Fibroblast of mammary gland (primary cell): ENCODE results near the gene TNFRSF1B.

Source experiments
- DNase-seq: peaks from one replicate; pipeline ENCODE4 v3.0.0-alpha.2; 2010; ENCODE audit warnings: low read depth
- H3K4me3 ChIP-seq: 2 replicates; pipeline ENCODE4 v1.5.1; 2011; ENCODE audit warnings: low read depth, mild to moderate bottlenecking, low read length, moderate library complexity; ENCODE audit not compliant: control insufficient read depth
- TF ChIP-seq, protein P1 (sequence below): conservative IDR thresholded peaks from 2 replicates; pipeline ENCODE4 v1.5.1; 2011; ENCODE audit warnings: low read depth, low read length, inconsistent platforms; ENCODE audit not compliant: control insufficient read depth, insufficient read depth

The TNFRSF1B gene

DNA sequence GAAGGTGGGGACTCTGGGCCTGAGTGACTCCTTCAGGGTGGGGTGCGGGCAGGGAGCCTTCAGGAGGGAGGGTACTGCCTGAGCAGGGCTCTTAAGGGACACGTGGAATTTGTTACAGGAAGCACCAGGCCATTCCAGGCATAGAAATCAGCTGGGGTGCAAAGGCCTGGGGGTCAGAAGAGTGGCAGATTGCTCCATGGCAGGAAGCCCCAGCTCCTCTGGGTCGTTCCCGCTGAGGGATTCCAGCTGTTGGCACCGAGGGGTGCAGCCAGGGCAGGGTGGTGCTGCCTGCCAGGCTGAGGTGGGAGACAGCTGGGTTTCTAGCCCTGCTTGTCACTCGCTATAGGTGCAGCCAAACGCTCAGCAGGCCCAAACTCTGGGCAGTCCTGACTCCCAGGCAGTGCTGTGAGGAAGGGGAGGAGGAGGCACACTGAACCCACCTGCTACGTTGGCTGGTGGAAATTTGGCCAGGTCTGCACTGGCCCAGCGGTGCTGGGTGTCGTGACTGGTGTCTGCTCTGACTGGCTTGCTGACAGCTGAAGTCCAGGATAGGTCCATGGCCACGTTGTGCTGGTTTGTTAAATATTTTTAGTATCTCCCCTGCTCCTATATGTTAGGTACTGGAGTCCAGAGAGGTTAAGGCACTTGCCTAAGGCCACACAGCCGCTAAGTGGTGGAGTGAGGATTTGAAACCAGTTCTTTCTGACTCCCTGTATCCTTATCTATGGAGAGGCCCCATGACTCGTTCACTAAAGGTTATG, 19.3 kb downstream of the TNFRSF1B start:
- no peak for DNase-seq
- H3K4me3 ChIP-seq = no peak overlapping the region
- TF ChIP-seq, protein P1, sequence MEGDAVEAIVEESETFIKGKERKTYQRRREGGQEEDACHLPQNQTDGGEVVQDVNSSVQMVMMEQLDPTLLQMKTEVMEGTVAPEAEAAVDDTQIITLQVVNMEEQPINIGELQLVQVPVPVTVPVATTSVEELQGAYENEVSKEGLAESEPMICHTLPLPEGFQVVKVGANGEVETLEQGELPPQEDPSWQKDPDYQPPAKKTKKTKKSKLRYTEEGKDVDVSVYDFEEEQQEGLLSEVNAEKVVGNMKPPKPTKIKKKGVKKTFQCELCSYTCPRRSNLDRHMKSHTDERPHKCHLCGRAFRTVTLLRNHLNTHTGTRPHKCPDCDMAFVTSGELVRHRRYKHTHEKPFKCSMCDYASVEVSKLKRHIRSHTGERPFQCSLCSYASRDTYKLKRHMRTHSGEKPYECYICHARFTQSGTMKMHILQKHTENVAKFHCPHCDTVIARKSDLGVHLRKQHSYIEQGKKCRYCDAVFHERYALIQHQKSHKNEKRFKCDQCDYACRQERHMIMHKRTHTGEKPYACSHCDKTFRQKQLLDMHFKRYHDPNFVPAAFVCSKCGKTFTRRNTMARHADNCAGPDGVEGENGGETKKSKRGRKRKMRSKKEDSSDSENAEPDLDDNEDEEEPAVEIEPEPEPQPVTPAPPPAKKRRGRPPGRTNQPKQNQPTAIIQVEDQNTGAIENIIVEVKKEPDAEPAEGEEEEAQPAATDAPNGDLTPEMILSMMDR = no peak

DNA sequence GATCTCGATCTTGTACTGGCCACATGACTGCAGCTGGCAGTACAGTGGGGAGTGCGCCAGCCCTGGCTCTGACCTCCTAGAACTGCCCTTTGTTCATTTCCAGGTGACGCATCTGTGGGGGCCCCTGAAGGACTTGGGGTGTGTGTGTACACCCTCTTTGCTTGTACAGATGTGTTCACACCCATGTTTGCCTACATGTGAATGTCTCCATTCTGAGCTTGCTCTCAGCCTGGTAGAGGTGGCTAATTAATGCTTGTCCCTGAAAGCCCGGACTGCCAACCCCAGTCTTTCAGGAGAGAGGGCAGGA, 19.8 kb downstream of the TNFRSF1B start:
- no peak overlapping the region for H3K4me3 ChIP-seq
- DNase-seq = no peak
- TF ChIP-seq, protein P1 = no peak

DNA sequence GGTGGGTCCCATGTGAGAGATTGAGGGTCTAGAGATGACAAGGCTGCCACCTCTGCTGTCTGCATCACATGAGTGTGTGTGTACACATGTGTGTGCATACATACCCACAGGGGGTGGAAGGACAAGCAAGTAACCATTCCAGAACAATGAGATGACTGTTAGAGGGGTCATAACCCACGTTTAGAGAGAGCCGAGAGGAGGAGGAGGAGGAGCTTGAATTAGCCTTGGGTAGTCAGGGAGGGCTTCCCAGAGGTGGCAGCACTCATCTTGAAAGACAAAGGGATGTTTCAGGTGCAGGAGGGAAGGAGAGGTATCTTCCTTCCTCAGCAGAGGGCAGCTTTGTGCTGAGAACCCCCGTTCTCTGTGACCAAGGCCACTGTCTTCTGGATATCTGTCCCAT, 21.3 kb downstream of the TNFRSF1B start:
- TF ChIP-seq, protein P1 = no peak
- no peak for DNase-seq
- H3K4me3 ChIP-seq = no peak overlapping the region

DNA sequence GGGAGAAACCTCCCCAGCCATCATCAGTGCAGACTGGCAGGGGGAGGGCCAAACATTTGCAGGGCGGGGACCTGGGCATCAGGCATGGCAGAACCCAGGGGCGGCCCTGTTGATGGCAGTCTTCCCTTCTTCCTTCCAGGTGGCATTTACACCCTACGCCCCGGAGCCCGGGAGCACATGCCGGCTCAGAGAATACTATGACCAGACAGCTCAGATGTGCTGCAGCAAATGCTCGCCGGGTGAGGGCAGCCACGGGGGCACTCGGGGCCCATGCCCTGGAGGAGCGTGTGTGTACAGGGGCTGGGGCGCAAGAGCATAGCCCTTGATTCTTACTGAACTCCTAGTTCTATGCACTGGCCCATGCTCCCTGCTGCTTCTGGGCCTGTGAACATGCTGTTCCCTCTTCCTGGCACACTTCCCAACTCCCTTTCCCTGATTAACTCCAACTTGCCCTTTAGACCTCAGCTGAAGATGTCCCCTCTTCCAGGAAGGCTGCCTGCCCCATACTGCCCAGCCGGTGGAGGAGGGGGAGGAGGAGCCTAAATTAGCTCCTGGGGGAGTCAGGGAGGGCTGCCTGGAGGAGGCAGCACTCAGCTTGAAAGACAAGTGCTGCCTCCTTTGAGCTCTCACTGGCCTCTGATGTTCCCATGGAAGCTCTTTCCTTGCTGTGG, 22.0 kb downstream of the TNFRSF1B start:
- H3K4me3 ChIP-seq = no peak overlapping the region
- DNase-seq = no peak

DNA sequence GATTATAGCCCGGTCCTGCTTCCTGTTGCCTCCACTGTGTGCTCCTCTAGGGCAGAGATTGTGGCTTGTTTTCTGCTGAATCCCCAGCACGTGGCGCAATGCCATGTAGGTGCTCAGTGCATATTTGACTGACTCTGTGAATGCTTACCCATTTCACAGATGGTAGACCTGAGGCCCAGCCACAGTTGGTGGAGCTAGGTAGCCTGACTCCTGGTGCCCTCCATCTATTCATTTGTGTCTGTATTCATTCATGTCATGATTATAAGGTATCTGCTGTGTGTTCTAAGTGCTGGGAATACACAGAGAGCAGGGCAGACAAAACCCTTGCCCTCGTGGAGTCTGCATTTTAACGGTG, 22.5 kb downstream of the TNFRSF1B start:
- no peak overlapping the region for H3K4me3 ChIP-seq
- TF ChIP-seq, protein P1 = no peak
- no peak for DNase-seq

More for the DNA sequence above, 22.0 kb downstream of the TNFRSF1B start:
- TF ChIP-seq, protein P1 = no peak

DNA sequence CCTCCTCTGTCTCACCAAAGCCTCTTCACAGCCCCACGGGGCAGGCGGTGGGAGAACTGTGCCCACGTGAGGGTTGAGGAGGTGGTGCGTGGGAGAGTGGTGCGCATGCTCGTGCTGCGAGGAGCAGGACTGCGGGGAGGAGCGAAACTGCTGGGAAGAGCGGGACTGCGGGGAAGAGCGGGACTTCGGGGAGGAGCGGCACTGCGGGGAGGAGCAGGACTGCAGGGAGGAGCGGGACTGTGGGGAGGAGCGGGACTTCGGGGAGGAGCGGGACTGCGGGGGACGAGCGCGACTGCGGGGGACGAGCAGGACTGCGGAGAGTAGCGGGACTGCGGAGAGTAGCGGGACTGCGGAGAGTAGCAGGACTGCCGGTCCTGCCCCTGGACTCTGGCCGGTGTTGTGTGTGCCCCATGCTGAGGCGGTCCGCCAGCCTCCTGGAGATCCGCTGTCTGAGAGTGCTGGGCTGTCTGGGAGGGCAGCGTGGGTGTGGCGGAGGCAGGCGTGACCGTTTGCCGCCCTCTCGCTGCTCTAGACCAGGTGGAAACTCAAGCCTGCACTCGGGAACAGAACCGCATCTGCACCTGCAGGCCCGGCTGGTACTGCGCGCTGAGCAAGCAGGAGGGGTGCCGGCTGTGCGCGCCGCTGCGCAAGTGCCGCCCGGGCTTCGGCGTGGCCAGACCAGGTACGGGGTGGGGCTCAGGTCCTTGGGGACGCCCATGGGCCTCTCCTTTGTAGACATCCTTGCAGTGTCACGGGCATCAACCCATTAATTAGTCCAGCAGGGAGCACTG, 24.6 kb downstream of the TNFRSF1B start:
- no peak overlapping the region for H3K4me3 ChIP-seq
- TF ChIP-seq, protein P1 = no peak
- no peak for DNase-seq
